ENCODE measurements around the gene PIAS1.

DNA sequence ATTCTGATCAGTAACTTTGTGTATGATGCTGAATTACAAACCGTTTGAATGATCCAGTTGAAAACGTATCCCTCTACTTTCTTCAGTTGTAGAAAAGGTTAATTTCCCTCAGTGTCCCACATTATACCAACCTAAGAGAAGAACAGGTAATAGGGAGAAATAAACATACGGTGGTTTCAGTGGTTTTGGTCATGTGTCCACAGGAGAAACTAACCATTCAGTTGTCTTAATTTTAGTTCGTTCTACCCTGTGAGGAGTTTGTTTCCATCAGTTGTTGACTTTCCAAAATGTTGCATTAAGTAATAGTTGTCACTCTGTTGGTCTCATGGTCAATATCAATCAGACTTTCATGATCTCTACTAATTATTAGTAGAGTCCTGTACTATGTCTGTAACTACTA, 135.9 kb downstream of the PIAS1 start:
- TF ChIP-seq, protein P1, sequence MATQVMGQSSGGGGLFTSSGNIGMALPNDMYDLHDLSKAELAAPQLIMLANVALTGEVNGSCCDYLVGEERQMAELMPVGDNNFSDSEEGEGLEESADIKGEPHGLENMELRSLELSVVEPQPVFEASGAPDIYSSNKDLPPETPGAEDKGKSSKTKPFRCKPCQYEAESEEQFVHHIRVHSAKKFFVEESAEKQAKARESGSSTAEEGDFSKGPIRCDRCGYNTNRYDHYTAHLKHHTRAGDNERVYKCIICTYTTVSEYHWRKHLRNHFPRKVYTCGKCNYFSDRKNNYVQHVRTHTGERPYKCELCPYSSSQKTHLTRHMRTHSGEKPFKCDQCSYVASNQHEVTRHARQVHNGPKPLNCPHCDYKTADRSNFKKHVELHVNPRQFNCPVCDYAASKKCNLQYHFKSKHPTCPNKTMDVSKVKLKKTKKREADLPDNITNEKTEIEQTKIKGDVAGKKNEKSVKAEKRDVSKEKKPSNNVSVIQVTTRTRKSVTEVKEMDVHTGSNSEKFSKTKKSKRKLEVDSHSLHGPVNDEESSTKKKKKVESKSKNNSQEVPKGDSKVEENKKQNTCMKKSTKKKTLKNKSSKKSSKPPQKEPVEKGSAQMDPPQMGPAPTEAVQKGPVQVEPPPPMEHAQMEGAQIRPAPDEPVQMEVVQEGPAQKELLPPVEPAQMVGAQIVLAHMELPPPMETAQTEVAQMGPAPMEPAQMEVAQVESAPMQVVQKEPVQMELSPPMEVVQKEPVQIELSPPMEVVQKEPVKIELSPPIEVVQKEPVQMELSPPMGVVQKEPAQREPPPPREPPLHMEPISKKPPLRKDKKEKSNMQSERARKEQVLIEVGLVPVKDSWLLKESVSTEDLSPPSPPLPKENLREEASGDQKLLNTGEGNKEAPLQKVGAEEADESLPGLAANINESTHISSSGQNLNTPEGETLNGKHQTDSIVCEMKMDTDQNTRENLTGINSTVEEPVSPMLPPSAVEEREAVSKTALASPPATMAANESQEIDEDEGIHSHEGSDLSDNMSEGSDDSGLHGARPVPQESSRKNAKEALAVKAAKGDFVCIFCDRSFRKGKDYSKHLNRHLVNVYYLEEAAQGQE (IDR thresholded peaks at IDR 0.05) = no peak
- TF ChIP-seq RAD21 (conservative IDR thresholded peaks at IDR 0.05 in 1 of 2, IDR thresholded peaks at IDR 0.05 in 1 of 2) (no peak), ESRRA (IDR thresholded peaks at IDR 0.05; ENCODE audit: borderline replicate concordance, low read length) (no peak), EP300 (IDR thresholded peaks at IDR 0.05) (no peak), CBX8 (IDR thresholded peaks at IDR 0.05) (no peak)
- TF ChIP-seq, protein P2, sequence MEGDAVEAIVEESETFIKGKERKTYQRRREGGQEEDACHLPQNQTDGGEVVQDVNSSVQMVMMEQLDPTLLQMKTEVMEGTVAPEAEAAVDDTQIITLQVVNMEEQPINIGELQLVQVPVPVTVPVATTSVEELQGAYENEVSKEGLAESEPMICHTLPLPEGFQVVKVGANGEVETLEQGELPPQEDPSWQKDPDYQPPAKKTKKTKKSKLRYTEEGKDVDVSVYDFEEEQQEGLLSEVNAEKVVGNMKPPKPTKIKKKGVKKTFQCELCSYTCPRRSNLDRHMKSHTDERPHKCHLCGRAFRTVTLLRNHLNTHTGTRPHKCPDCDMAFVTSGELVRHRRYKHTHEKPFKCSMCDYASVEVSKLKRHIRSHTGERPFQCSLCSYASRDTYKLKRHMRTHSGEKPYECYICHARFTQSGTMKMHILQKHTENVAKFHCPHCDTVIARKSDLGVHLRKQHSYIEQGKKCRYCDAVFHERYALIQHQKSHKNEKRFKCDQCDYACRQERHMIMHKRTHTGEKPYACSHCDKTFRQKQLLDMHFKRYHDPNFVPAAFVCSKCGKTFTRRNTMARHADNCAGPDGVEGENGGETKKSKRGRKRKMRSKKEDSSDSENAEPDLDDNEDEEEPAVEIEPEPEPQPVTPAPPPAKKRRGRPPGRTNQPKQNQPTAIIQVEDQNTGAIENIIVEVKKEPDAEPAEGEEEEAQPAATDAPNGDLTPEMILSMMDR (IDR thresholded peaks at IDR 0.05) = no peak
- TF ChIP-seq, protein P3, sequence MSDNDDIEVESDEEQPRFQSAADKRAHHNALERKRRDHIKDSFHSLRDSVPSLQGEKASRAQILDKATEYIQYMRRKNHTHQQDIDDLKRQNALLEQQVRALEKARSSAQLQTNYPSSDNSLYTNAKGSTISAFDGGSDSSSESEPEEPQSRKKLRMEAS (IDR thresholded peaks at IDR 0.05) = no peak
